Measurements from ENCODE around the gene POC5. TPM values are rescaled to one million over a fixed set of nuclear protein-coding genes. Genes with fewer than 3 reads are reported as not detected.

The POC5 gene
- total and polyA plus RNA-seq, 2 of the 4 experiments (the other 2 are of a cell fraction), result 6.6 to 12.9 TPM

- H3K9me1 ChIP-seq (ENCODE audit: insufficient read depth, low read length), result peaks cover 3% of the 10 kb centered on the region; the same call in 1 of the 2 replicates
- WGBS, 2 experiments (ENCODE audit: extremely low coverage in 2 of 2, insufficient read length in 1 of 2), result no CpG with 5 or more reads among the region's 1 CpG
- no peak overlapping the region for H4K5ac ChIP-seq (ENCODE audit: low read depth, low read length)
- H2BK15ac ChIP-seq (ENCODE audit: low read depth, low read length), result no peak overlapping the region
- ATAC-seq (ENCODE audit: low read depth), result no peak
- H2BK120ac ChIP-seq (ENCODE audit: low read depth, low read length), result no peak overlapping the region
- H4K20me1 ChIP-seq (ENCODE audit: insufficient read depth, low read length), result no peaks in the 10 kb centered on the region
- no peak overlapping the region for H2BK5ac ChIP-seq (ENCODE audit: low read depth, low read length, poor library complexity, severe bottlenecking)
- no peak overlapping the region for H3K4ac ChIP-seq (ENCODE audit: low read depth, low read length)
- no peak overlapping the region for H3K56ac ChIP-seq (ENCODE audit: extremely low read depth, insufficient read depth, low read length)
- H3K23ac ChIP-seq (ENCODE audit: low read depth, low read length), result no peak overlapping the region
- H3K14ac ChIP-seq (replicated peaks; ENCODE audit: low read depth, low read length), result no peak overlapping the region
- H3K79me1 ChIP-seq (ENCODE audit: low read depth in 1 of 2, low read length in 2 of 2), result peaks cover 19 to 39% of the 10 kb centered on the region in 2 experiments
- no peak overlapping the region for H2AK9ac ChIP-seq (replicated peaks; ENCODE audit: low read depth, low read length, poor library complexity)
- no peak overlapping the region for H3K18ac ChIP-seq (ENCODE audit: low read depth, low read length)
- dilution Hi-C loops (cut with HindIII; ENCODE audit: low sequenced_read_pairs, unreplicated experiment) (no loop called here), in situ Hi-C loops (cut with MboI; ENCODE audit: low sequenced_read_pairs) (no loop called here), intact Hi-C loops (cut with micrococcal nuclease) (no loop called here)
- no peak overlapping the region for H4K91ac ChIP-seq (ENCODE audit: insufficient read depth, low read depth, low read length)
- H2AK5ac ChIP-seq (ENCODE audit: low read depth, low read length), result no peak overlapping the region
- no peaks in the 10 kb centered on the region for H3K27me3 ChIP-seq (ENCODE audit: control insufficient read depth, insufficient read depth, low read length)
- no peak for DNase-seq
- H3K36me3 ChIP-seq (ENCODE audit: control insufficient read depth, insufficient read depth, low read length), result peaks cover 10% of the 10 kb centered on the region
- no peak overlapping the region for H4K8ac ChIP-seq (ENCODE audit: low read depth in 2 of 2, low read length in 2 of 2)
- H3K4me2 ChIP-seq (ENCODE audit: low read depth, low read length), result no peak overlapping the region
- TF ChIP-seq FOS (IDR thresholded peaks at IDR 0.05; ENCODE audit: low read depth, low read length), result no peak
- peak; percentile 5; the same call in 1 of the 2 replicates for TF ChIP-seq MAFK (IDR thresholded peaks at IDR 0.05; ENCODE audit: low read depth, low read length)
- TF ChIP-seq SMC3 (IDR thresholded peaks at IDR 0.05; ENCODE audit: low read depth, low read length), result no peak
- no peak for TF ChIP-seq CHD1 (IDR thresholded peaks at IDR 0.05; ENCODE audit: low read depth, low read length)
- no peak for TF ChIP-seq MXI1 (IDR thresholded peaks at IDR 0.05; ENCODE audit: borderline replicate concordance, low read depth, low read length)
- TF ChIP-seq CTCF (conservative IDR thresholded peaks at IDR 0.05; ENCODE audit: low read depth, low read length), result no peak
- TF ChIP-seq RAD21 (IDR thresholded peaks at IDR 0.05; ENCODE audit: low read length), result no peak
- H3K9me3 ChIP-seq (ENCODE audit: control insufficient read depth, insufficient read depth, low read length), result no peaks in the 10 kb centered on the region
- no peak overlapping the region for H2AFZ ChIP-seq (replicated peaks; ENCODE audit: low read length, poor library complexity)
- POLR2A ChIA-PET (ENCODE audit: unreplicated experiment), result no interaction called here
- no peak overlapping the region for H3K4me3 ChIP-seq (ENCODE audit: insufficient read depth, low read depth, low read length)
- CTCF ChIA-PET, result no interaction called here
- H3K9ac ChIP-seq (ENCODE audit: low read depth, low read length), result no peak overlapping the region
- no TSS peak for BruUV-seq (replicated peaks)
- no peaks in the 10 kb centered on the region for H3K4me1 ChIP-seq (ENCODE audit: control insufficient read depth, insufficient read depth, low read length)
- no peak overlapping the region for H3K27ac ChIP-seq (ENCODE audit: insufficient read depth, low read length)
- no peak overlapping the region for H2BK20ac ChIP-seq (ENCODE audit: low read depth, low read length)
Observed at GRCh38 chr5:75710637-75711036, 6.6 kb downstream of the POC5 start.

All from IMR-90 (cell line).